HEK293 (cell line): ENCODE measurements around the gene NPAS2.

Experiments used
- CTCF ChIA-PET: fragments of 350-600 bp; formaldehyde crosslinking; extraction: SDS; loops from one replicate; lab custom pipeline; 2021; ENCODE audit warnings: antibody characterized with exemption; lab: Yijun Ruan, JAX
- POLR2A ChIA-PET: fragments of 300-600 bp; formaldehyde crosslinking; extraction: SDS; loops from one replicate; lab custom pipeline; 2020; ENCODE audit warnings: antibody characterized with exemption, inconsistent platforms; lab: Yijun Ruan, JAX
- H3K27ac ChIP-seq: fragments of 200-500 bp; sonication (Bioruptor generic); 2 replicates; pipeline ENCODE4 v1.5.1; 2014; ENCODE audit warnings: low read depth, low read length, control low read depth, inconsistent platforms; ENCODE audit errors: extremely low read depth
- H3K36me3 ChIP-seq, 2 experiments: fragments of 200-500 bp in 1 of 2; sonication (Bioruptor generic) in 1 of 2; 1 replicate in 1 of 2; 2 replicates in 1 of 2; pipeline ENCODE4 v1.5.1; 2014 to 2017; ENCODE audit warnings: inconsistent platforms in 2 of 2, low read length in 2 of 2; ENCODE audit not compliant: control insufficient read depth in 2 of 2, insufficient read depth in 1 of 2
- H3K4me1 ChIP-seq: fragments of 200-500 bp; sonication (Bioruptor generic); 2 replicates; pipeline ENCODE4 v1.5.1; 2014; ENCODE audit warnings: mild to moderate bottlenecking, low read length, inconsistent platforms; ENCODE audit not compliant: control insufficient read depth, insufficient read depth
- H3K4me3 ChIP-seq: 2 replicates; pipeline ENCODE4 v1.5.1; 2011; ENCODE audit warnings: low read depth, mild to moderate bottlenecking, control low read depth, low read length, moderate library complexity
- H3K9me3 ChIP-seq: fragments of 200-500 bp; sonication (Bioruptor generic); 2 replicates; pipeline ENCODE4 v1.5.1; 2014; ENCODE audit warnings: low read depth, low read length, inconsistent platforms; ENCODE audit not compliant: control insufficient read depth, insufficient read depth
- ATF2 ChIP-seq: fragments of 450-650 bp; formaldehyde crosslinking; IDR thresholded peaks from 2 replicates; pipeline ENCODE4 v1.5.1; 2016; ENCODE audit warnings: missing biosample characterization, missing genetic modification characterization, low read depth
- HOXC10 ChIP-seq: sonication (generic); formaldehyde crosslinking; IDR thresholded peaks from 2 replicates; pipeline ENCODE4 v1.8.1; 2023; ENCODE audit warnings: mild to moderate bottlenecking, missing genetic modification reagents
- IKZF3 ChIP-seq: fragments of 450-650 bp; IDR thresholded peaks from 2 replicates; pipeline ENCODE4 v1.5.0; 2018; ENCODE audit warnings: missing biosample characterization, mild to moderate bottlenecking, missing genetic modification characterization, moderate library complexity
- KLF7 ChIP-seq: fragments of 450-650 bp; formaldehyde crosslinking; IDR thresholded peaks from 2 replicates; pipeline ENCODE4 v1.5.1; 2016; ENCODE audit warnings: missing biosample characterization, missing genetic modification characterization, borderline replicate concordance
- MEIS1 ChIP-seq: sonication (generic); formaldehyde crosslinking; IDR thresholded peaks from 2 replicates; pipeline ENCODE4 v1.8.1; 2022; ENCODE audit warnings: missing genetic modification reagents, mild to moderate bottlenecking, borderline replicate concordance
- PRDM10 ChIP-seq: fragments of 450-650 bp; formaldehyde crosslinking; IDR thresholded peaks from 2 replicates; pipeline ENCODE4 v1.5.1; 2016; ENCODE audit warnings: missing biosample characterization, missing genetic modification characterization
- RBAK ChIP-seq: fragments of 450-650 bp; formaldehyde crosslinking; IDR thresholded peaks from 2 replicates; pipeline ENCODE4 v1.5.1; 2016; ENCODE audit warnings: missing biosample characterization, missing genetic modification characterization
- ZBTB10 ChIP-seq: fragments of 450-650 bp; formaldehyde crosslinking; IDR thresholded peaks from 2 replicates; pipeline ENCODE4 v1.5.1; 2016; ENCODE audit warnings: missing biosample characterization, missing genetic modification characterization
- ZBTB44 ChIP-seq: fragments of 450-650 bp; IDR thresholded peaks from 2 replicates; pipeline ENCODE4 v1.5.1; 2018; ENCODE audit warnings: missing biosample characterization, mild to moderate bottlenecking, missing genetic modification characterization
- ZBTB49 ChIP-seq: fragments of 450-650 bp; formaldehyde crosslinking; IDR thresholded peaks from 2 replicates; pipeline ENCODE4 v1.5.1; 2016; ENCODE audit warnings: missing biosample characterization, missing genetic modification characterization, low read depth
- ZEB2 ChIP-seq: fragments of 450-650 bp; formaldehyde crosslinking; IDR thresholded peaks from 2 replicates; pipeline ENCODE4 v1.5.1; 2016; ENCODE audit warnings: missing biosample characterization, missing genetic modification characterization
- ZNF121 ChIP-seq: fragments of 450-650 bp; formaldehyde crosslinking; IDR thresholded peaks from 2 replicates; pipeline ENCODE4 v1.5.1; 2016; ENCODE audit warnings: missing biosample characterization, missing genetic modification characterization
- ZNF148 ChIP-seq: fragments of 450-650 bp; formaldehyde crosslinking; IDR thresholded peaks from 2 replicates; pipeline ENCODE4 v1.5.0; 2017; ENCODE audit warnings: missing biosample characterization, missing genetic modification characterization, borderline replicate concordance
- ZNF16 ChIP-seq: fragments of 450-650 bp; formaldehyde crosslinking; IDR thresholded peaks from 2 replicates; pipeline ENCODE4 v1.5.1; 2016; ENCODE audit warnings: low read depth, missing biosample characterization, missing genetic modification characterization
- ZNF266 ChIP-seq: fragments of 450-650 bp; formaldehyde crosslinking; IDR thresholded peaks from 2 replicates; pipeline ENCODE4 v1.5.1; 2016; ENCODE audit warnings: missing biosample characterization, missing genetic modification characterization, low read depth
- ZNF426 ChIP-seq: fragments of 450-650 bp; formaldehyde crosslinking; IDR thresholded peaks from 2 replicates; pipeline ENCODE4 v1.5.1; 2017; ENCODE audit warnings: missing biosample characterization, missing genetic modification characterization, mild to moderate bottlenecking, inconsistent platforms, moderate library complexity
- ZNF530 ChIP-seq: fragments of 450-650 bp; formaldehyde crosslinking; IDR thresholded peaks from 2 replicates; pipeline ENCODE4 v1.5.1; 2016; ENCODE audit warnings: low read depth, missing biosample characterization, missing genetic modification characterization
- ZNF560 ChIP-seq: fragments of 450-650 bp; formaldehyde crosslinking; IDR thresholded peaks from 2 replicates; pipeline ENCODE4 v1.5.1; 2017; ENCODE audit warnings: missing biosample characterization, missing genetic modification characterization, borderline replicate concordance
- ZNF585B ChIP-seq: fragments of 450-650 bp; formaldehyde crosslinking; IDR thresholded peaks from 2 replicates; pipeline ENCODE4 v1.5.1; 2016; ENCODE audit warnings: missing biosample characterization, missing genetic modification characterization
- ZNF654 ChIP-seq: fragments of 450-650 bp; formaldehyde crosslinking; IDR thresholded peaks from 2 replicates; pipeline ENCODE4 v1.5.1; 2016; ENCODE audit warnings: low read depth, missing biosample characterization, missing genetic modification characterization
- ZNF670 ChIP-seq: fragments of 450-650 bp; formaldehyde crosslinking; IDR thresholded peaks from 2 replicates; pipeline ENCODE4 v1.5.1; 2016; ENCODE audit warnings: missing biosample characterization, missing genetic modification characterization, low read depth
- ZNF692 ChIP-seq: fragments of 450-650 bp; formaldehyde crosslinking; IDR thresholded peaks from 2 replicates; pipeline ENCODE4 v1.5.1; 2016; ENCODE audit warnings: missing biosample characterization, missing genetic modification characterization

The NPAS2 gene

GRCh38 chr2:100802066-100802465, 17.9 kb upstream of the NPAS2 start (continued):
- TF ChIP-seq PRDM10 (tag by site-specific recombination), result no peak
- no peak for TF ChIP-seq ZNF16 (tag by site-specific recombination)
- TF ChIP-seq IKZF3, result no peak
- no peak for TF ChIP-seq ZNF692 (tag by site-specific recombination)
- no peak for TF ChIP-seq ZEB2
- no peak for TF ChIP-seq ZNF585B
- TF ChIP-seq ZNF670, result no peak
- no peak for TF ChIP-seq ZNF148 (tag by site-specific recombination)
- TF ChIP-seq ZNF530, result no peak

- Histone ChIP-seq H3K4me3 (no peak overlapping the region), H3K4me1 (no peaks in the 10 kb centered on the region), H3K27ac (no peak overlapping the region), H3K9me3 (no peaks in the 10 kb centered on the region), H3K36me3 (no peaks in the 10 kb centered on the region)
- ChIA-PET CTCF (no interaction called here), POLR2A (no interaction called here)
- TF ChIP-seq ZNF560 (tag by site-specific recombination) (no peak), ZNF121 (tag by site-specific recombination) (no peak), ZNF426 (tag by site-specific recombination) (no peak), ATF2 (tag by site-specific recombination) (no peak), ZNF266 (no peak), KLF7 (tag by site-specific recombination) (no peak), MEIS1 (CRISPR knock-in tag) (no peak), ZBTB10 (tag by site-specific recombination) (no peak), RBAK (tag by site-specific recombination) (no peak), ZBTB44 (tag by site-specific recombination) (no peak), ZBTB49 (tag by site-specific recombination) (no peak), ZNF654 (no peak), HOXC10 (no peak)
These were observed 16.6 kb upstream of the NPAS2 start for GRCh38 chr2:100803334-100803733.
